Gastroesophageal sphincter (tissue), 4 donors: Measurements from ENCODE around the gene ADIG. TPM values are rescaled to one million over a fixed set of nuclear protein-coding genes. Genes with fewer than 3 reads are reported as not detected.

Experiments
- ATAC-seq: fragments of 150-250 bp; one replicate; pipeline ENCODE4 v1.9.1; 2016; ENCODE audit warnings: mild to moderate bottlenecking, moderate library complexity
- H3K27ac ChIP-seq, 4 donors: fragments of 200-600 bp; sonication (generic) in 3 of 4; 1 replicate in 3 of 4; 2 replicates in 1 of 4; pipeline ENCODE4 v1.5.1; 2016 to 2019
- H3K27me3 ChIP-seq: fragments of 200-600 bp; sonication (generic); one replicate; pipeline ENCODE4 v1.5.1; 2019
- H3K36me3 ChIP-seq, 2 donors: fragments of 200-600 bp; sonication (generic); one replicate each; pipeline ENCODE4 v1.5.1; 2019; ENCODE audit warnings: control low read depth in 1 of 2
- H3K4me1 ChIP-seq, 3 donors: fragments of 200-600 bp; sonication (generic); 1 replicate in 2 of 3; 2 replicates in 1 of 3; pipeline ENCODE4 v1.5.1; 2016 to 2019; ENCODE audit warnings: control low read depth in 2 of 3
- H3K4me3 ChIP-seq, 2 donors: fragments of 200-600 bp; sonication (generic); one replicate each; pipeline ENCODE4 v1.5.1; 2019; ENCODE audit warnings: mild to moderate bottlenecking in 1 of 2, moderate library complexity in 1 of 2
- H3K9me3 ChIP-seq, 3 donors: fragments of 200-600 bp; sonication (generic); one replicate each; pipeline ENCODE4 v1.5.1; 2017 to 2019; ENCODE audit warnings: control low read depth in 2 of 3
- EP300 ChIP-seq: sonication (generic); formaldehyde crosslinking; IDR thresholded peaks from one replicate; pipeline ENCODE4 v1.6.1; 2017; ENCODE audit warnings: antibody characterized with exemption, mild to moderate bottlenecking
- POLR2A ChIP-seq, 2 donors: fragments of 450-650 bp; IDR thresholded peaks; one replicate each; pipeline ENCODE4 v1.6.1; 2017; ENCODE audit warnings: antibody characterized with exemption in 2 of 2, mild to moderate bottlenecking in 2 of 2, moderate library complexity in 1 of 2
- POLR2AphosphoS5 ChIP-seq: sonication (generic); formaldehyde crosslinking; IDR thresholded peaks from one replicate; pipeline ENCODE4 v1.6.1; 2017; ENCODE audit warnings: antibody characterized with exemption
- WGBS, 2 donors: methylation state at CpG; one replicate each; pipeline ENCODE4 v1.1.5; 2018; ENCODE audit warnings: low coverage in 1 of 2; 5-methylcytosine and 5-hydroxymethylcytosine counted together
- total RNA-seq, 4 donors: library from RNA; depleted of rRNA; stranded (reverse); fragments of >200 nt; gene quantifications; one replicate each; pipeline ENCODE4 v1.1.0, GENCODE V29; 2016
- TF ChIP-seq, protein P1 (sequence below), 4 experiments: fragments of 200-600 bp in 2 of 4; fragments of 450-650 bp in 2 of 4; sonication (generic) in 1 of 4; IDR thresholded peaks; one replicate each; pipeline ENCODE4 v1.5.1; 2017 to 2019; ENCODE audit warnings: antibody characterized with exemption in 4 of 4, mild to moderate bottlenecking in 2 of 4, moderate library complexity in 2 of 4

The ADIG gene
- not detected for total RNA-seq

DNA sequence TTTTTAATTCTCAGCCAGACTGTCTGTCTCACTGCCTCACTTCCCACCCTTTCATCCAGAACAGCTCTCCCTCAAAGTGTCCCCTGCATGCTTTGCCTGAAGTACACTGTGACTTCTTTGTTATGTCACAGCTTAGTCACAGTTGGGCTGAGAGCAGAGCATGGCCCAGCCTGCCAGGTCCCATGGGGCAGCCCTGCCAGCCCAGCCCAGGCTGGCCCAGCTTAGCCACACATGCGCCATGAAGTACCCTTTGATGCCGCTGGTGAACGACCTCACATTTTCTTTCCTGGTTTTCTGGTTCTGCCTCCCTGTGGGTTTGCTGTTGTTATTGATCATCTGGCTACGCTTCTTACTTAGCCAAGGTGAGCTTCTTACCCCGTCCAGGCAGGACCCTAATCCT lies at the start of gene ADIG:
Gene ADIG (plus strand): TSS at position 185 of the 400 bp plus-strand sequence. CDS start 54 bp downstream, at position 239.
- H3K4me1 ChIP-seq = no peaks in the 10 kb centered on the region
- H3K36me3 ChIP-seq = peaks cover 0 to 20% of the 10 kb centered on the region in 2 donors
- H3K27me3 ChIP-seq = peaks cover 22% of the 10 kb centered on the region
- H3K4me3 ChIP-seq = no peak within 1 kb of the TSS
- TF ChIP-seq, protein P1, sequence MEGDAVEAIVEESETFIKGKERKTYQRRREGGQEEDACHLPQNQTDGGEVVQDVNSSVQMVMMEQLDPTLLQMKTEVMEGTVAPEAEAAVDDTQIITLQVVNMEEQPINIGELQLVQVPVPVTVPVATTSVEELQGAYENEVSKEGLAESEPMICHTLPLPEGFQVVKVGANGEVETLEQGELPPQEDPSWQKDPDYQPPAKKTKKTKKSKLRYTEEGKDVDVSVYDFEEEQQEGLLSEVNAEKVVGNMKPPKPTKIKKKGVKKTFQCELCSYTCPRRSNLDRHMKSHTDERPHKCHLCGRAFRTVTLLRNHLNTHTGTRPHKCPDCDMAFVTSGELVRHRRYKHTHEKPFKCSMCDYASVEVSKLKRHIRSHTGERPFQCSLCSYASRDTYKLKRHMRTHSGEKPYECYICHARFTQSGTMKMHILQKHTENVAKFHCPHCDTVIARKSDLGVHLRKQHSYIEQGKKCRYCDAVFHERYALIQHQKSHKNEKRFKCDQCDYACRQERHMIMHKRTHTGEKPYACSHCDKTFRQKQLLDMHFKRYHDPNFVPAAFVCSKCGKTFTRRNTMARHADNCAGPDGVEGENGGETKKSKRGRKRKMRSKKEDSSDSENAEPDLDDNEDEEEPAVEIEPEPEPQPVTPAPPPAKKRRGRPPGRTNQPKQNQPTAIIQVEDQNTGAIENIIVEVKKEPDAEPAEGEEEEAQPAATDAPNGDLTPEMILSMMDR (IDR thresholded peaks at IDR 0.05) = no peak
- TF ChIP-seq POLR2AphosphoS5 = no peak
- TF ChIP-seq POLR2A (IDR thresholded peaks at IDR 0.05) = no peak
- no peak for TF ChIP-seq EP300
- no peak within 1 kb of the TSS for H3K27ac ChIP-seq
- WGBS, 2 donors = 92% methylated on average over 2 of the region's 5 CpGs; no CpG with 5 or more reads in 1 of the 2 donors
- no peaks in the 10 kb centered on the region for H3K9me3 ChIP-seq
- no peak for ATAC-seq

DNA sequence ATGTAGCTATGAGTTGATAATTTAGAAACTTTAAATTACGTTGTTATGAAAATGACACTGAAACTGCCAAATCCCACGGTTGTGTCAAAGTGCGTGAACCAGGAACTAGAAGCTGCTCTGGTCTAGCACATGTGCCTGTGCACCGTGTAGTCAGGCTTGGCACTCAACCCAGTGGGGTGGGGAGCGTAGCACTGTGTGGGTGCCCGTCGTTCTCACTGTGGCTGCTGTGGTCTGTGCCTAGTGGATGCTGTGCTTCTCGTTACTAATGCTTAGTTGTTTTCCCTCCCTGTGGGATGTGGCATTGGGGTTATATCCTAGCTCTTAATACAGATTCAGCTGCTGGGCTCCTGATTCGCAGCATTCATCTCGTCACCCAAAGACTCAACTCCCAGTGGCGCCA lies 46.2 kb upstream of the ADIG start:
- TF ChIP-seq POLR2A (IDR thresholded peaks at IDR 0.05) (no peak), POLR2AphosphoS5 (no peak), EP300 (no peak)
- TF ChIP-seq, protein P1 (IDR thresholded peaks at IDR 0.05) = no peak
- Histone ChIP-seq H3K27me3 (no peaks in the 10 kb centered on the region), H3K4me1 (no peaks in the 10 kb centered on the region), H3K36me3 (peaks cover 0 to 100% of the 10 kb centered on the region in 2 donors), H3K9me3 (no peaks in the 10 kb centered on the region), H3K27ac (no peak overlapping the region), H3K4me3 (no peak overlapping the region)
- 78 to 84% methylated on average over 4 to 11 of the region's 11 CpGs for WGBS, 2 donors
- ATAC-seq = no peak

DNA sequence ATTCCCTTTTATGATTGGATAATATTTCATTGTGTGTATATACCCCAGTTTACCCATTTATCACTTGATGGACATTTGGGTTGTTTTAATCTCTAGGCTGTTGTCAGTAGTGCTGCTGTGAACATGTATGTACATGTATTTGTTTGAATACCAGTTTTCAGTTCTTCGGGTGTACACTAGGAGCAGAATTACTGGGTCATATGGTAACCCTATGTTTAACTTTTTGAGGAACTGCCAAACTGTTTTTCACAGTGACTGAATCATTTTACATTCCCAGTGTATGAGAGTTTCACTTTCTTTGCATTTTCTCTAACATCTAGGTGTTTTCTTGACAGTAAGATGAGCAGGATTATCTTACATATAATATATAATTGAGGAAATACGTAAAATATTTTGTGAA lies 44.7 kb upstream of the ADIG start:
- H3K36me3 ChIP-seq = peaks cover 5 to 100% of the 10 kb centered on the region in 2 donors
- WGBS, 2 donors = 100% methylated on average over 1 of the region's 2 CpGs

DNA sequence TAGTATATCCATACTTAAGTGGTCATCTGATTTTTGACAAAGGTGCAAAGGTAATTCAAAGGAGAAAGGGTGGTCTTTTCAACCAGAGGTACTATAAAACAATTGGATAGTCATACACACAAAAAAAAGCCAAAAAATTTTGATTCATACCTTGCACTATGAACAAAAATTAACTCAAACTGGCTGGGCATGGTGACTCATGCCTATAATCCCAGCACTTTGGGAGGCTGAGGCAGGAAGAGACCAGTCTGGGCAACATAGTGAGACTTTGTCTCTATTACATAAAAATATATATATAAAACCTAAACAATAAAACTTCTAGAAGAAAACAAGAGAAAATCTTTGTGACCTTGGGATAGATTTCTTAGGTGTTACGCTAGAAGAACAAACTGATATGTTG lies 43.8 kb upstream of the ADIG start:
- peaks cover 6 to 100% of the 10 kb centered on the region in 2 donors for H3K36me3 ChIP-seq
- no peak for TF ChIP-seq POLR2AphosphoS5
- TF ChIP-seq POLR2A (IDR thresholded peaks at IDR 0.05) = no peak
- TF ChIP-seq EP300 = no peak
- TF ChIP-seq, protein P1 (IDR thresholded peaks at IDR 0.05) = no peak
- H3K27me3 ChIP-seq = no peaks in the 10 kb centered on the region
- H3K9me3 ChIP-seq = no peaks in the 10 kb centered on the region
- ATAC-seq = no peak
- no peak overlapping the region for H3K27ac ChIP-seq
- H3K4me3 ChIP-seq = no peak overlapping the region
- 91 to 94% methylated on average over 1 of the region's 1 CpG for WGBS, 2 donors
- no peaks in the 10 kb centered on the region for H3K4me1 ChIP-seq

More for the DNA sequence above, 44.7 kb upstream of the ADIG start:
- H3K4me1 ChIP-seq = no peaks in the 10 kb centered on the region
- H3K4me3 ChIP-seq = no peak overlapping the region
- no peaks in the 10 kb centered on the region for H3K27me3 ChIP-seq
- no peak for TF ChIP-seq EP300
- no peak for TF ChIP-seq POLR2A (IDR thresholded peaks at IDR 0.05)
- TF ChIP-seq, protein P1 (IDR thresholded peaks at IDR 0.05) = no peak
- no peak for TF ChIP-seq POLR2AphosphoS5
- H3K9me3 ChIP-seq = no peaks in the 10 kb centered on the region
- ATAC-seq = no peak
- H3K27ac ChIP-seq = no peak overlapping the region

DNA sequence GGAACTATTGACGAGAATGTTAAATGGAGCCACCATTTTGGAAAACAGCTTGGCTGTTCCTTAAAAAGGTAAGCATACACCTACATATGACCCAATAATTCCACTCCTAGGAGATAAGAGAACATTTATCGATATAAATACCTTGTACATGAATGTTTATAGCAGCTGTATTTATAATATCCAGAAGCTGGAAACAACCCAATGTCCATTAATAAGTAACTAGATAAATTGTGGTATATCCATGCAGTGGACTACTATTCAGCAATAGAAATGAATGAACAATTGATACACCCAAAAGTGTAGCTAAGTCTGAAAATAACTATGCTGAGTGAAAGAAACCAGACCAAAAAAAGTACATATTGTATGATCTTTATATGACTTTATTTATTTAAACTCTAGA lies 42.2 kb upstream of the ADIG start:
- WGBS, 2 donors = 93 to 100% methylated on average over 2 of the region's 2 CpGs
- Histone ChIP-seq H3K27me3 (no peaks in the 10 kb centered on the region), H3K9me3 (no peaks in the 10 kb centered on the region), H3K4me3 (no peak overlapping the region), H3K36me3 (peaks cover 6 to 100% of the 10 kb centered on the region in 2 donors), H3K4me1 (peaks cover 0 to 3% (median 0%) of the 10 kb centered on the region in 3 donors), H3K27ac (no peak overlapping the region)
- ATAC-seq = no peak
- TF ChIP-seq EP300 (no peak), POLR2AphosphoS5 (no peak), POLR2A (IDR thresholded peaks at IDR 0.05) (no peak)
- TF ChIP-seq, protein P1 (IDR thresholded peaks at IDR 0.05) = no peak
